Activated CD4-positive, alpha-beta T cell treated with anti-CD3 and anti-CD28 coated beads, Interleukin-2, amount 50 U/mL, for 48 hours (primary cell): ENCODE measurements around the gene CCDC33.

Experiments used
- DNase-seq, 2 experiments: peaks; one replicate each; pipeline ENCODE4 v3.0.0-alpha.2; 2020

The CCDC33 gene

GRCh38 chr15:74209560-74209958 is 26.6 kb upstream of the CCDC33 start:
- no peak for DNase-seq

GRCh38 chr15:74209997-74210671 is 26.0 kb upstream of the CCDC33 start:
- no peak for DNase-seq

DNA sequence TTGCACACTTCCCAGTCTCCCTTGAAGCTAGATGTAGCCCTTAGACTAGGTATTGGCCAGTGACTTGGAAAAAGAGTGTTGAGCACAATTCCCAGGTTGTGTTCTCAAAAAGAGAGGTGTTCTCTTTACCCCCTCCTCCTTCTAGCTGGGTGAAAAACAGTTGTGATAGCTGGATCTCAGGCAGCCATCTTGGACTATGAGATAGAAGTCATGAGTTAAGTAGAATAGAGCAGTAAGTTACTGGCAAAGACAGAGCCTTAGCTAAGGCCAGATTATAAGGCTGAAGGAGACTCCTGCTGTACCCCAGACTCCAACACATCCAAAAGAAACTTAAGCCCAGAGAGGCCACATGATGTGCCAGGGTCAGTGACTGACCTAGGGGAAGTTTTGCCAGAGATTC is 25.4 kb upstream of the CCDC33 start:
- DNase-seq, result no peak

GRCh38 chr15:74211656-74212055 is 24.5 kb upstream of the CCDC33 start:
- DNase-seq, result no peak

DNA sequence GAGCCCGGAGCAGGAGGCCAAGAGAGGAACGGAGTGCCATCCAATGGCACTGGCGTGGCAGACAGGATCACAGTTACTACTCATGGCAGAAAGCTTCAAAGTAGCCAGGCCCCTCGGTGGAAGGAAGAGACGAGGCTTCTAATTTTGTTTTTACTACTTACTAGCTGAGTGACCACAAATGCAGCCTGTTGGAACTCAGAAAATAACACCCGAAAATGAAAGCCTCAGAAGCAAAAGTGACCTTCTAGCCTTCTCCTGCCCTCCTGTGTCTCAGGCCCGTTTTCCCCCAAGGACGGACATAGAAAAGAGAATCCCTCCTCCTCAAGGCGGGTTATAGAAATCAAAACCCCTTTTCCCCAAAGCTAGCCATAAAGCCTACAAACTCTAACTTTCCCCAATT is 23.6 kb upstream of the CCDC33 start:
- no peak for DNase-seq

- DNase-seq, result no peak
These were observed 22.3 kb upstream of the CCDC33 start for GRCh38 chr15:74213858-74214284.

- DNase-seq, result no peak
These were observed 21.7 kb upstream of the CCDC33 start for GRCh38 chr15:74214324-74215021.

DNA sequence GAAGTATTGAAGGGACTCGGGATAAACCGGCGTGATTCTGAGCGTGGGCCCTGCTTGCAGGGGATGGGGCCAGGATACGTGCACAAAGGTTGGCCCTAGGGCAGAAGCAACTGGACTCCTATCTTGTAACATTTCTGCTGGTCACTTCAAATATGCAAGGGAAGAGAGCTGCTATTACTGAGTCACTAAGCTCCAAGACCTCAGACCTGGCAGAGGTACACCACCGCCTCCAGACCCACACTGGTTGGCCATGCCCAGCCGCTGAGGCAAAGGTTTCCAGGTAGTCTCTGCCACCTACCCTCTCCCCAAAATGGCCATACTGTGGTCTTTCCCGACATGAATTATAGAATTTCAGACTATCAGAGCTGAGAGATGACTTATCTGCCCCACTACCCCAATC is 20.2 kb upstream of the CCDC33 start:
- no peak for DNase-seq

- no peak for DNase-seq
These were observed 19.2 kb upstream of the CCDC33 start for GRCh38 chr15:74216949-74217348.

DNA sequence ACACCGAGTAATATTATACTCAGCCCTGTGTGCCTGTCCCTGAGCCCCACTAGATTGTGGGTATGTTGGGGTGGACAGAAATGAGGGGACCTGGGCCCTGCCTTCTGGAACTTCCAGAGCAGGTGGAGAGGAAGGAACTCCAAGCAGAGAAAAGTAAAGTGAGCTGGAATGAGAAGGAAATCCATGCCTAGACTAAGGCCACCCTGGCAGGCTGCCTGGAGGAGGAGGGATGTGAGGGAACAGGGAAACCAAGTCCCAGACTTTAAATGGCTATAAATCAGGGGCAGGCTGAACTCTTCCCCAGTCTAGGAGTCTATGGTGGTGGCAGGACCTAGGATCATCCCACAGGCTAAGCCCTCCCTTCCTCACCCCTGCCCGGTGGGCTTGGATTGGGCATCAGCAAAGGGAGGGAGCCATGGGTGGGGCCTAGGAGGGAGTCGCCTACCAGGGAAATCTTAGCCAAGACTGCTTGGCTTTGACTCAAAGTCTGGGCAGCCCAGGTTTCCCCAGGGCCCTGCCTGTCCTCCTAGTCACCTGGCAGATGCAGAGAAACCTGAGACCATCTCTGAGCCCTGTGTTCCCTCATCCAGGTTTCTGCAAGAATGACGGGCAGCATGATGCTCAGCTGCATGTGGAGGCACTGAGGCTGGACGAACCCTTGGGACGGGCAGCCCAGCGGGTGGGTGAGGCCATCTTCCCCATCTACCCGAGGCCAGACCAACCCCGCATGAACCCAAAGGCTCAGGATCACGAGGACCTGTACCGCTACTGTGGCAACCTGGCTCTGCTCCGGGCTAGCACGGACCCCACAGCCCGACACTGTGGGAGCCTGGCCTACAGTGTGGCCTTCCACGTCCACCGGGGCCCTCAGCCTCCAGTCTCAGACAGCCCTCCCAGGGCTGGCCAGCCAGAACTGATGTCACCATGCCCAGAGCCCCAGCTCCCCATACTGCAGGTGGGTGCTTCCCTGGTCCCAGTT is 17.9 kb upstream of the CCDC33 start:
- DNase-seq, result no peak

- DNase-seq, result no peak
These were observed 15.5 kb upstream of the CCDC33 start for GRCh38 chr15:74220475-74221248.

- DNase-seq, result no peak
These were observed 14.5 kb upstream of the CCDC33 start for GRCh38 chr15:74221399-74222239.

- no peak for DNase-seq
These were observed 13.6 kb upstream of the CCDC33 start for GRCh38 chr15:74222240-74223119.

GRCh38 chr15:74225928-74226327 is 10.2 kb upstream of the CCDC33 start:
- DNase-seq, result no peak

DNA sequence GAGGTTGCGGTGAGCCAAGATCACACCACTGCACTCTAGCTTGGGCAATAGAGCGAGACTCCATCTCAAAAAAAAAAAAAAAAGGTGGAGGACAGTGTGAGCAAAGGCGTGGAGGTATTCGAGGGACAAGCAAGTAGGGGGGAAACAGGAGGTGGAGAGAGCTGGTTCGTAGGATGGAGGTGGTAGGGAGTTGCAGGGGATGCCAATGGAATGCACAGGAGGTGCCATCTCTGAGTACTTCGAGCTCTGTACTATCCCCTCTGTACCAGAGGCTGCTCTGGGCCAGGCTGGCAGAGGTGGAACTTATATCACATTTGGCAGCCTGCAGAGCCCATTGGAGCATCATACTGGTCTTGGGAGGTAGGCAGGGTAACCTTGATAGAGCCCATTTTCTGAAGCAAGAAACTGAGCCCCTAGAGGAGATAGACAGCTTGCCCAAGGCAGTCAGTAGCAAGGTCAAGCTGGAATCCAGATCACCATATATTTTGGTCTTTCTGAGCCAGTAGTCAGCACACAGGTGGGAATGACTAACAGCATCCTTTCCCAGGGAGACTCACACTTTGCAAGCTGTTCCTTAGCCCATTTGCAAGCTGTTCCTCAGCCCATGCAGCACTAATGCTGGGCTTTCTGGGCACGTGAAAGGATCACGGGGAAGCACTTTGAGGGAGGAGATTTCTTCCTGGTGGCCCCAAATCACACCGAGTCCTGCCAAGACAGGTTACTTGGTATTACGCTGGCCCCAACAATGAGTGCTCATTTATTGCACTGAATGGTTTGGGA is 9.2 kb upstream of the CCDC33 start:
- no peak for DNase-seq

DNA sequence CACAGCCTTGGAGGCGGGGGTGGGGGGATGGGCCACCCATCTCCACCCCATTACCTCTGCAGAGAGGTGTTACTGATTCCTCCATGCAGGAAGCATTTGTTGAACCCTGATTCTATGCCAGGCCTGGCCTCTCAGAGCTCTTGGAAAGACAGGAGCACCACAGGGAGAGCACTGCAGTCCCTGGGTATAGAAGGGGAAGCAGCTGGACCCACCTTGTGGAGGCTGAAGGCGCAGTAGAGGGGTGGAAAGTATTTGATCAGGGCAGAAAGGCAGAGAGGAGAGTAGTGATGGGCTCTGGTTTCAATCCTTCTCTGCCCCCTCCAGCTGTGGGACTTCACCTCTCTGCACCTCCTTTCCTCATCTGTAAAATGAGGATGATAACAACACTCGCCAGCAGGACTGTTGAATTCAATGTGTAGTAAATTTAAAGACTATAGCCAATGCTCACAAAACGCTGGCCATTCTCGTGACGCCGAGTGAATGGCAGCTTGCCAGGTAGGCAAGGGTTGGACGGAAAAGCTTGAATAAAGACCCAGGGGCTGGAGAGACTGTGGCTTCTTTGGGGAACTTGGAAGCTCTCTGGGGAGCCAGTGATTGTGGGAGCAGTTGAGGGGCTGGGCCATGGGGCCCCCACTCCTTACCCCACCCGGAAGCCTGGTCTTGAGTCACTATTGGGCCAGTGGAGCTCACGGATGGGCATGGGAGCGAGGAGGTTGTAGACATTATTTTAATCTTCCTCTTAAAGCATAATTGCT is 8.0 kb upstream of the CCDC33 start:
- DNase-seq, result no peak

DNA sequence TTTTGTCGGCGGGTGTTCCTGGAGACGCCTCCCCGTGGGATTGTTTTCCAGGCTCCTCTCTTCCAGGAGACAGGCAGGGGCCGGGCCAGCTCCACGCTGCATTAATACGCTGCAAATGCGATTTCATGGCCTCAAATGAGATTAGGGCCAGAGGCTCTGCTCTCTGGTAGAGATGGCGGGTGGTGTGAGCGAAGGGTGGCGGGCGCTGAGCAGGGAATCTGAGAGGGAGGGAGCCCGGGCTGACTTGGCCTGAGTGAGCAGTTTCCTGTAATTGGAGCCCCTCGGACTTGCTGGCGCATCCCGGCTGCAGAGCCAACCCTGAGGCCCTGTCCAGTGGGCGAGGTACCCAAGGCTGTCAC is 7.4 kb upstream of the CCDC33 start:
- no peak for DNase-seq

GRCh38 chr15:74229686-74230085 is 6.4 kb upstream of the CCDC33 start:
- DNase-seq, result no peak

DNA sequence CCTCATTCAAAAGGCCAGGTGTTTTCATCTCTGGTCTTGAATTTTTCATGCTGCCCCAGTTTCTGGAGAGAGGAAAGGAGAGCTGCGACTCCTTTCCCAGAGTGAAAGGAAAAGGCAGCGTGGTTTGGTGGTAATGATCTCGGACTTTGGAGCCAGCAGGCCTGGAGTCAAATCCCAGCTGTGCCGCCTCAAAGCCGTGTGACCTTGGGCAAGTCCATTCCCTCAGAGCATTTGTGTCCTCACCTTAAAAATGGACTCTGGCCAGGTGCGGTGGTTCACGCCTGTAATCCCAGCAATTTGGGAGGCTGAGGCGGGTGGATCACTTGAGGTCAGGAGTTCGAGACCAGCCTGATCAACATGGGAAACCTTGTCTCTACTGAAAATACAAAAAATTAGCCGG is 4.7 kb upstream of the CCDC33 start:
- no peak for DNase-seq
